ENCODE results near the gene GATA5. TPM values are rescaled to one million over a fixed set of nuclear protein-coding genes. Genes with fewer than 3 reads are reported as not detected.

The GATA5 gene
- total RNA-seq, 1 donor from 2014 or later, result not detected

GRCh38 chr20:62479156-62479555 lies 3.4 kb upstream of the GATA5 start:
- Histone ChIP-seq H3K27ac (no peak overlapping the region), H3K4me1 (peaks cover 0 to 7% of the 10 kb centered on the region in 2 donors), H3K36me3 (no peaks in the 10 kb centered on the region), H3K27me3 (peaks cover 13% of the 10 kb centered on the region), H3K9me3 (no peaks in the 10 kb centered on the region), H3K4me3 (no peak overlapping the region)
- TF ChIP-seq CTCF (IDR thresholded peaks at IDR 0.05), result no peak
- intact Hi-C loops (cut with DNase I), result no loop called here
- no peak for DNase-seq (ENCODE audit: low spot score in 2 of 2)

DNA sequence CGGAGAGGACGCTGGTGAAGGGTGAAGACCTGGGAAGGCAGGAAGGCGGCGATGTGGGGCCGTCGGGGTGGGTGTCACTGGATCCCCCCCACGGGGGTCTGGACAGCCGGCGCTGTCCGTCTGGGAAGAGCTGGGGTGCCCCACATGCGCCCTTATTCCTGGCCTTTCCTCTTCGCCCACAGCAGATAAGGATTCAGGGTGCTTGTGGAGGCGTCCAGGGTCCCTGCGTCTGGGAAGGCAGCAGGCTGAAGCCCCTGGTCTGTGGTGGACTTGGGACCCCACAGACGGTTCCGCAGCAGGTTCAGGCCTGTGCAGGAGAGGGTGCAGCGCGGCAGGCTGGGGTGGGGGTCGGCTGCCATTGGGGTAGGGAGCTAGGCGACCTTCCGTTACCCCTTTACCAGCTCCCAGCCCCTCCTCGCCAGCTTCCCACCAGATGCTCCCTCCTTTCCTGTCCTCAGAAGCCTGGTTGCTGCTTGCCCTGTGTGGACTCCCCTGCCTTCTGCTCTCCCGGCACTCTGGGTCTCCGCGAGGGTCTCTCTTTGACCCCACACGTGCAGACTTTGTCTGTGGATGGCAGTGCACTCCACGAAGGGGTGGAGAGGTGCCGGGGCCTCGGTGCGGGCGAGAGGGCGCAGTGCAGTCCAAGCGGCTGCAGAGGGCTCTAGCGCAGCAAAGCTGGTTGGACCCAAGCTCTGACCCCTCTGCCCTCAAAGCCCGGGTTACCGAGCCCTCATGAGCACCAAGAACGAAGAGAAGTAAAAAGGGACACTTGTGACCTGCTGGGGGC lies 2.1 kb upstream of the GATA5 start:
- Histone ChIP-seq H3K27ac (no peak overlapping the region), H3K4me1 (peaks cover 0 to 7% of the 10 kb centered on the region in 2 donors), H3K4me3 (no peak overlapping the region), H3K27me3 (peaks cover 5% of the 10 kb centered on the region), H3K36me3 (no peaks in the 10 kb centered on the region), H3K9me3 (no peaks in the 10 kb centered on the region)
- no peak for DNase-seq (ENCODE audit: low spot score in 2 of 2)
- TF ChIP-seq CTCF (IDR thresholded peaks at IDR 0.05), result no peak
- intact Hi-C loops (cut with DNase I), result no loop called here

- intact Hi-C loops (cut with DNase I), result no loop called here
- DNase-seq (ENCODE audit: low spot score in 2 of 2), result no peak
- H3K4me1 ChIP-seq, result peaks cover 0 to 7% of the 10 kb centered on the region in 2 donors
- TF ChIP-seq CTCF (IDR thresholded peaks at IDR 0.05), result no peak
- H3K27me3 ChIP-seq, result peaks cover 5% of the 10 kb centered on the region
- no peaks in the 10 kb centered on the region for H3K36me3 ChIP-seq
- H3K4me3 ChIP-seq, result peak overlapping the region; percentile 52 to 54
- H3K9me3 ChIP-seq, result no peaks in the 10 kb centered on the region
- H3K27ac ChIP-seq, result no peak overlapping the region
Observed at GRCh38 chr20:62476056-62476838, 452 bp upstream of the GATA5 start.

- Histone ChIP-seq H3K36me3 (no peaks in the 10 kb centered on the region), H3K27ac (no peak overlapping the region), H3K4me1 (peaks cover 0 to 7% of the 10 kb centered on the region in 2 donors), H3K4me3 (peak overlapping the region; percentile 52 to 54), H3K9me3 (no peaks in the 10 kb centered on the region), H3K27me3 (peaks cover 5% of the 10 kb centered on the region)
- intact Hi-C loops (cut with DNase I), result no loop called here
- DNase-seq (ENCODE audit: low spot score in 2 of 2), result no peak
- TF ChIP-seq CTCF (IDR thresholded peaks at IDR 0.05), result no peak
Observed at GRCh38 chr20:62475027-62475771, 596 bp downstream of the GATA5 start.

DNA sequence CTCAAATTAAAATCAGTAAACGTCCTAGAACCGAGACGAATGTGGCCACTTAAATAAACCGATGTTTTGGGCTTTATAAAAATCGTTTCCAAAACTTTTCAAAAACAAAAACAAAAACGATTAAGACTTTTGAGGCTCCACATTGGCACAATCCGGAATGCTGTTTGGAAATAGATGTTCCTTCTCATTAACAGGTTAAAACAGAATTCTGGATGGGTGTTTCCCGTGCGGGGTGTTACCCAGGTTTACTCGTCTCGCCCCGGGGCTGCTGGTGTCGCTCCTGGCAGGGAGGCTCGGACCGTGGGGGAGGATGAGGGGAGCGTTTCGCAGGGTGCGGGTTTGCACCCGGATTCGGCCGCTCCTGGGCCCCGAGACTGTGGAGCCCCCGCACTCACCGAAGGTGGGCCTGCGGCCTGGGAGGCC lies 1.2 kb downstream of the GATA5 start:
- no peaks in the 10 kb centered on the region for H3K9me3 ChIP-seq
- peaks cover 5% of the 10 kb centered on the region for H3K27me3 ChIP-seq
- H3K36me3 ChIP-seq, result no peaks in the 10 kb centered on the region
- intact Hi-C loops (cut with DNase I), result no loop called here
- H3K27ac ChIP-seq, result no peak overlapping the region
- TF ChIP-seq CTCF (IDR thresholded peaks at IDR 0.05), result no peak
- peaks cover 0 to 7% of the 10 kb centered on the region in 2 donors for H3K4me1 ChIP-seq
- H3K4me3 ChIP-seq, result peak overlapping the region in 1 of 2 donors; percentile 52
- no peak for DNase-seq (ENCODE audit: low spot score in 2 of 2)

Measured in ascending aorta (tissue), 2 donors.